Stimulated activated CD4-positive, alpha-beta T cell treated with anti-CD3 and anti-CD28 coated beads, Interleukin-4, amount 100 ng/mL, for 4 hours (primary cell): ENCODE measurements around the gene MOB4.
"Not testable (repeated sequence)": the region's sequence is repeated elsewhere in the genome, so short reads cannot be mapped to it uniquely, and the experiment has no call there.

Source experiments
- DNase-seq, 2 experiments: peaks; one replicate each; pipeline ENCODE4 v3.0.0-alpha.2; 2020

MOB4 gene

GRCh38 chr2:197515315-197515738 is 539 bp upstream of the MOB4 start:
- no peak for DNase-seq

GRCh38 chr2:197516393-197516761 is 511 bp downstream of the MOB4 start:
- peak in 1 of 2 experiments; percentile 15 for DNase-seq

GRCh38 chr2:197517150-197517549 is 1.3 kb downstream of the MOB4 start:
- DNase-seq: no peak

DNA sequence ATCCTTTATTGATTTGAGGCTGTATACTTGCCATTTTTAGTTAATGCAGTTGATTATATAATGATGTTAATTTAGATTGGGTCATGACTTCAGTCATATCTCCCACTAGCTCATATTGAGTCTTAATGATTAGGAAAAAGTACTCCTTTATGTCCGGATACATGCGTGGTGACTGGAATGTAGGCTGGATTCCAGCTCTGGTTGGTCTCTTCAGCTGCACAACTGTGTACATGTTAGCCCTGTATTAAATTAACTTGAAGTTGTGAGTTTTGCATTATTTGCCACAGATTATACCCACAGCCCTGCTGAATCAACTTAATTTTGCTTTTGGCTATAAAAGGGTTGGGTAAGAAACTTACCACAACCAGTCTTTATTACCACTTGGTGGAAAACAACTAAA is 22.5 kb downstream of the MOB4 start:
- no peak for DNase-seq

GRCh38 chr2:197539734-197540133 is 23.9 kb downstream of the MOB4 start:
- no peak for DNase-seq

DNA sequence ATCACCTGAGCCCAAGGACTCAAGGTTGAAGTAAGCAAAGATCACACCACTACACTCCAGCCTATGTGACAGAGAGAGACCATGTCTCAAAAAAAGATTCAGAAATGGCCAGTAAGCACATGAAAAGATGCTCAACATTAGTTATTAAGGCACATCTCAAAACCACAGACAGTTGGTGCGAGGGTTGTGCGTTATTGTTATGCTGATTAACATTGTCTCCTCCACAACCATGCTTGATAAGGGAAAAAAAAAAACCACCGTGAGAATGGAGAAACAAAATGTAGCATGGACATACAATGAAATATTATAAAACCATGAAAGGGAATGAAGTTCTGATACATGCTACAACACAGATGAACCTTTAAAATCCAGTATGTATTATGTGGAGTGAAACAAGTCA is 27.3 kb downstream of the MOB4 start:
- DNase-seq: no peak

DNA sequence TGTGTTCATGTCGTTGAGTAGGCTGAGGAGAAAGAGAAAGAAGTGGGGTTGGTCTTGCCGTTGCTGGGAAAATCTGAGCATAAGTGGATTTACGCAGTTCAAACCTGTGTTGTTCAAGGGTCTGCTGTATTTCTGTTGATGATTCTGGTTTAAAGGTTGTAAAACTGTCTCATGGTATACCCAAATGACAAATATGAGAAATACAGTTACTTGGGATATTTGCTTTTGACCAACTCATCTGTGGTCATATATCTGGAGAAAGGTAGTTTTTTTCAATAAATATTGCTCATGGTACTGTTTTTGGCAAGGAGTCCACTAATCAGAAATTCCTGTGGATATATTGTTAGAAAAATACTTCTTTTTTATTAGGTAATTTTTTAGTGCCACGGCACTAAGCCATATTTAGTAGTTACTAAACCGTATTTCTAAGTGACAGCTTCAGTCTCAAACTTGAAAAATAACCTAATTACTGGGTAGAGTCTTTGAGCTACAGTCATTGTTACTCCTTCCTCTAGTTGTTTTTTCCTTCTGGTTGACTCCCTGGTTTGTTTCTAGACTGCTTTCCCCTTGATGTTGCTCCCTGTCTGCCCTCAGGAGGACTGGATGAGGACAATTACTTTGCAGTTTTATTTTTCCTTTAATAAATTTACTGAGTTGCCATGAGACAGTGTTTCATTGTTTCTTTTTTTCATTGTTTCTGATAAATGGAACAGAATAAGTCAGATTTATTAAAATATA is 31.5 kb downstream of the MOB4 start:
- DNase-seq: no peak

DNA sequence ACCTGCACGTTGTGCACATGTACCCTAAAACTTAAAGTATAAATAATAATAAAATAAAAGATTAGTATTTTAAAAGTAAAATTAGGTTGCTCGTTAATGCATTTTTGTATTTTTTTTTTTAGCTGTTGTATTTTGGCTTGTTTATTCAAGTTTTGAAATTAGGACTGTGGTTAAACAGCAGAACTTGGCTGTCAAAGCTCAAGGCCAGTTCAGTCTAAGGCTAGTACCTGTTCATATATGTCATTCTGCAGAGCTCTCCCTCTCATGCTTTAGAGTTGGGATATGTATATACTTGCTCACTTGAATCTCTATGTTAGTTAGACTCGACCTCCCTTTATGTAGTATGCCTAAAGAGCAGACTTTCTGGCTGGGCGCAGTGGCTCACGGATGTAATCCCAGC is 32.7 kb downstream of the MOB4 start:
- no peak for DNase-seq

DNA sequence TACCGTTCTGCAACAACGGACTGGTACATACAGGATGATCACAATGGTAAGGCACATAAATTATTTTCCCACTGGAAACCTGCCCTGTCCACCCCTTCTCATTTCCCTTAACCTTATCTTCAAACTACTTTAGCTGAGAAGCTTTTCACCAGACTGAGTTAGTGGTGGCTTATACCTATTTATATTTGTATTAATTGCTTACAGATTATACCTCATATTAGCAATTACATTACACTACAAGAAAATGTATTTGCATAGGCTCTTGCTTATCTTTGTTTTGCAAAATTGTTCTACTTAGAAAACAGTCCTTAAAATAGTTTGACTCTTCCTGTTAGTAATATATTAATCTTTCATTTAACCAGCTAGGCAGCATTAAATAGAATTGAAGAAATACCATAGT is 35.4 kb downstream of the MOB4 start:
- not testable (repeated sequence) for DNase-seq

DNA sequence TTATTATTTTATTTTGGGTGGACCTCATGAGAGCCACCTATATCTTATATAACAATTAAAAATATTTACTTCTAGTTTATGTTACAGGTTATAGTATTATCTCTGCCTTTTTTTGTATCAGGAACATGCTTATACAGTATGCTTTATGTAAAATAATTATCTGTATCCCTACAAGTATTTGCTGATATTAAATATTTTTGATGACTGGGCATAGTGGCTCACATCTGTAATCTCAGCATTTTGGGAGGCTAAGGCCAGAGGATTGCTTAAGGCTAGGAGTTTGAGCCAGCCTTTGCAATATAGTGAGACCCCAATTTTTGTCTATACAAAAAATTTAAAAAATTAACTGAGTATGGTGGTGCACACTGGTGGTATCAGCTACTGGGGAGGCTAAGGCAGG is 39.6 kb downstream of the MOB4 start:
- no peak for DNase-seq

DNA sequence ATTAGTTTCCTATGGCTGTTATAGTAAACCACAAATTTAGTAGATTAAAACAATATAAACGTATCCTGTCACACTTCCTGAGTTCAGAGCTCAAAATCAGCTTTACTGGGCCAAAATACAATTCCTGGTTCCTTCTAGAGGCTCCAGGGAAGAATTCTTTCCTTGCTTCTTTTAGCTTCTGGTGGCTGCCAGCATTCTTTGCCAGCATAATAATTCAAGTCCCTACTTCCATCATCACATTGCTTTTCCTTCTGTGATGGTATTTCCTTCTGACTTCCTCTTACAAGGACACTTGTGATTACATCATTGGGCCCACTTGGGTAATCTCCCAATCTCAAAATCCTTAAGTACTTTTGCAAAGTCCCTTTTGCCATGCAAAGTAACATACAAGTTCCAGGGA is 40.6 kb downstream of the MOB4 start:
- no peak for DNase-seq

- DNase-seq: no peak
These were observed 42.5 kb downstream of the MOB4 start for GRCh38 chr2:197558393-197558792.

DNA sequence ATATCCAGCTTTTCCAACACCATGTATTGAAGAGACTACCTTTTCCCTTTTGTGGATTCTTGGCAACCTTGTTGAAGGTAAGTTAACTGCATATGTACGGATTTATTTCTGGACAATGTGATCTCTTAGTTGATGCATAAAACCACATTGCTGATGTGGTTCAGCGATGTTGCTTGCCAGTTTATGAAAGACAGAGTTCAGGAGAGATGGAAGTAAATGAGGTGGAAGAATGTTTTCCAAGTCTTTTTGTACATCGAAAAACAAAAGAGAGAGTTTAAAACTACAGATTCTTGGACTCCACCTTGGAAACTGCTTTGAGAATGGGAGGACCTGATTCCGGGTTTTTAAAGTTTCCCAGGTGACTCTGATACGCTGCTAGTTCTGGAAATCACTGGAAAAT is 43.8 kb downstream of the MOB4 start:
- DNase-seq: no peak

GRCh38 chr2:197560146-197560665 is 44.3 kb downstream of the MOB4 start:
- DNase-seq: no peak

GRCh38 chr2:197571627-197572271 is 55.9 kb downstream of the MOB4 start:
- DNase-seq: no peak

DNA sequence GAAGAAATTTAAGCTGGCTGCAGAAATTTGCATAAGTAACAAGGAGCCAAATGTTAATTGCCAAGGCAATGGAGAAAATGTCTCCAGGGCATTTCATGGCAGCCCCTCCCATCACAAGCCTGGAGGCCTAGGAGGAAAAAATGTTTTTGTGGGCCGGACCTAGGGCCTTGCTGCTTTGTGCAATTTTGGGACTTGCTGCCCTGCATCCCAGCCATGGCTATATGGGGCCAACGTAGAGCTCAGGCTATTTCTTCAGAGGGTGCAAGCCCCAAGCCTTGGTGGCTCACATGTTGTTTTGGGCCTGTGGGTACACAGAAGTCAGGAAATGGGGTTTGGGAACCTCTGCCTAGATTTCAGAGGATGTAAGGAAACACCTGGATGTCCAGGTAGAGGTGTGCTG is 57.7 kb downstream of the MOB4 start:
- no peak for DNase-seq

GRCh38 chr2:197575987-197576386 is 60.1 kb downstream of the MOB4 start:
- no peak for DNase-seq

DNA sequence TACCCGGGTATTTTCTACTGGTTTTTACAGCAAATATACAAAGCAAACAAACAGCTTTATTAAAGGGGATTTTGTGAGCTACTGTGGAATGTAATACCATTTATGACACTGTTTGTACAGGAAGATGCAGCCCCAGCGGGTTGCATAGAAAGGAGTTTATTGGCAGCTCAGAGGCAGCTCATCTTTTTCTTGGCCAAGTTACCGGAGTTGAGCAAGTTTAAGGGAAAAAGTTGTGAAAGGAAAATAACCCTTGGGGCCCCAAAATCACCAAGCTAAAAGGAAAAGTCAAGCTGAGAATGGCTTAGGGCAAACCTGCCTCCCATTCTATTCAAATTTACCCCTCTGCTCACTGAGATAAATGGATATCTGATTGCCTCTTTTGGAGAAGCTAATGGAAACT is 60.8 kb downstream of the MOB4 start:
- no peak for DNase-seq

- no peak for DNase-seq
These were observed 61.6 kb downstream of the MOB4 start for GRCh38 chr2:197577446-197577845.

GRCh38 chr2:197578294-197578693 is 62.4 kb downstream of the MOB4 start:
- not testable (repeated sequence) for DNase-seq

- not testable (repeated sequence) for DNase-seq
These were observed 64.3 kb downstream of the MOB4 start for GRCh38 chr2:197580166-197580565.

- not testable (repeated sequence) for DNase-seq
These were observed 71.4 kb downstream of the MOB4 start for GRCh38 chr2:197587255-197587654.

DNA sequence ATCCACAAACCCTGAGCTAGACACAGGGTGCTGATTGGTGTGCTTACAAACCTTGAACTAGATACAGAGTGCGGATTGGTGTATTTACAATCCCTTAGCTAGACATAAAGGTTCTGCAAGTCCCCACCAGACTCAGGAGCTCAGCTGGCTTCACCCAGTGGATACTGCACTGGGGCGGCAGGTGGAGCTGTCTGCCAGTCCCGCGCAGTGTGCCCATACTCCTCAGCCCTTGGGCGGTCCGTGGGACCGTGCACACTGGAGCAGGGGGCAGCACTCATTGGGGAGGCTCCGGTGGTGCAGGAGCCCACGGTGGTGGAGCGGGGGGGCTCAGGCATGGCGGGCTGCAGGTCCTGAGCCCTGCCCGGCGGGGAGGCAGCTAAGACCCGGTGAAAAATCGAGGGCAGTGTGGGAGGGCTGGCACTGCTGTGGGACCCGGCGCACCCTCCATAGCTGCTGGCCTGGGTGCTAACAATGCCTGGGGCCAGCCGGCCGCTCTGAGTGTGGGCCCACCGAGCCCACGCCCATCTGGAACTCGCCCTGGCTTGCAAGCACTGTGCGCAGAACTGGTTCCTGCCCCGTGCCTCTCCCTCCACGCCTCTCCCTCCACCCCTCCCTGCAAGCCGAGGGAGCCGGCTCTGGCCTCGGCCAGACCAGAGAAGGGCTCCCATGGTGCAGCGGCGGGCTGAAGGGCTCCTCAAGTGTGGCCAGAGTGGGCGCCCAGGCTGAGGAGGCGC is 75.6 kb downstream of the MOB4 start:
- DNase-seq: no peak

GRCh38 chr2:197596766-197597165 is 80.9 kb downstream of the MOB4 start:
- no peak for DNase-seq
